Fibroblast of mammary gland (primary cell): ENCODE results near the gene PGAP3.

Experiments used
- DNase-seq: peaks from one replicate; pipeline ENCODE4 v3.0.0-alpha.2; 2010; ENCODE audit warnings: low read depth
- H3K4me3 ChIP-seq: 2 replicates; pipeline ENCODE4 v1.5.1; 2011; ENCODE audit warnings: low read depth, mild to moderate bottlenecking, low read length, moderate library complexity; ENCODE audit not compliant: control insufficient read depth
- CTCF ChIP-seq: conservative IDR thresholded peaks from 2 replicates; pipeline ENCODE4 v1.5.1; 2011; ENCODE audit warnings: low read depth, low read length, inconsistent platforms; ENCODE audit not compliant: control insufficient read depth, insufficient read depth

The PGAP3 gene

GRCh38 chr17:39641883-39642282 lies 46.0 kb downstream of the PGAP3 start:
- no peak overlapping the region for H3K4me3 ChIP-seq
- no peak for TF ChIP-seq CTCF
- DNase-seq, result no peak

- no peak for DNase-seq
- TF ChIP-seq CTCF, result no peak
- no peak overlapping the region for H3K4me3 ChIP-seq
Measured at GRCh38 chr17:39641097-39641496, 46.8 kb downstream of the PGAP3 start.

GRCh38 chr17:39640591-39641031 lies 47.2 kb downstream of the PGAP3 start:
- no peak overlapping the region for H3K4me3 ChIP-seq
- no peak for DNase-seq
- TF ChIP-seq CTCF, result no peak

- H3K4me3 ChIP-seq, result no peak overlapping the region
- DNase-seq, result peak; percentile 23
- TF ChIP-seq CTCF, result no peak
Measured at GRCh38 chr17:39639566-39640458, 48.0 kb downstream of the PGAP3 start.

GRCh38 chr17:39639043-39639442 lies 48.8 kb downstream of the PGAP3 start:
- no peak for DNase-seq
- no peak for TF ChIP-seq CTCF
- no peak overlapping the region for H3K4me3 ChIP-seq

GRCh38 chr17:39638317-39638716 lies 49.5 kb downstream of the PGAP3 start:
- TF ChIP-seq CTCF, result no peak
- no peak overlapping the region for H3K4me3 ChIP-seq
- no peak for DNase-seq
